ENCODE measurements around the gene IGDCC3.

DNA sequence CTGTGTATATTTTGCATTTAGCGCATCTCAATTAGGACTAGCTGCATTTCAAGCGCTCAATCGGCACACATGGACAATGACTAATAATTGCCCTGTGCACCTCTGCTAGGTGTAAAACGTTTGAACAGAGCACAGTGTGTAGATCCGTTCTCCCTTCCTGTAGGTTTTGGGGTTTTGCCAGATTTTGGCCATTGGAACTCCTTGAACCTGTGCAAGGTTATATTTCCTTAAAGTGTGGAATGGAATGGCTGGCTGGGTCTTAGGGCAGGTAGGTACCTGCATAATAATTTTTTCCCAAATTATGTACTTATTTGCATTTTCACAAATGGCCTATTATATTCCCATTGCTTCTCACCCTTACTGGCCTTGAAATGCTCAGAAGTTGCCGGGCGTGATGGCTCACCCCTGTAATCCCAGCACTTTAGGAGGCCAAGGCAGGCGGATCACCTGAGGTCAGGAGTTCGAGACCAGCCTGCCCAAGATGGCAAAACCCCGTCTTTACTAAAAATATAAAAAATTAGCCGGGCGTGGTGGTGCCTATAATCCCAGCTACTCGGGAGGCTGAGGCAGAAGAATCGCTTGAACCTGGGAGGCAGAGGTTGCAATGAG, 72.5 kb downstream of the IGDCC3 start:
- TF ChIP-seq EZH2 (IDR thresholded peaks at IDR 0.05; ENCODE audit: insufficient read depth, poor library complexity, severe bottlenecking): no peak
- TF ChIP-seq EZH2phosphoT487 (IDR thresholded peaks at IDR 0.05; ENCODE audit: insufficient read depth, low read depth): no peak
